Astrocyte (in vitro differentiated cells and primary cell): ENCODE data around the gene MTMR12. TPM values are rescaled to one million over a fixed set of nuclear protein-coding genes. Genes with fewer than 3 reads are reported as not detected.

ENCODE experiments used
- DNase-seq: peaks from one replicate; pipeline ENCODE4 v3.0.0-alpha.2; 2010; ENCODE audit warnings: low read depth
- FAIRE-seq: peaks from 2 replicates; lab custom pipeline; 2011; peaks lifted over from hg19 to GRCh38; lab: Jason Lieb, UNC
- H2AFZ ChIP-seq: 2 replicates; pipeline ENCODE4 v1.6.0; 2012; ENCODE audit warnings: low read depth, low read length, inconsistent platforms
- H3K27ac ChIP-seq: 2 replicates; pipeline ENCODE4 v1.5.1; 2011; ENCODE audit warnings: low read depth, low read length, inconsistent platforms
- H3K27me3 ChIP-seq: 2 replicates; pipeline ENCODE4 v1.6.0; 2011; ENCODE audit warnings: low read length, inconsistent platforms; ENCODE audit not compliant: insufficient read depth
- H3K36me3 ChIP-seq: 2 replicates; pipeline ENCODE4 v1.5.1; 2011; ENCODE audit warnings: low read length, inconsistent platforms; ENCODE audit not compliant: insufficient read depth
- H3K4me1 ChIP-seq: 2 replicates; pipeline ENCODE4 v1.5.1; 2011; ENCODE audit warnings: low read length, inconsistent platforms; ENCODE audit not compliant: insufficient read depth
- H3K4me2 ChIP-seq: 2 replicates; pipeline ENCODE4 v1.6.0; 2012; ENCODE audit warnings: low read length, inconsistent platforms
- H3K4me3 ChIP-seq: 2 replicates; pipeline ENCODE4 v1.5.1; 2011; ENCODE audit warnings: low read depth, mild to moderate bottlenecking, low read length, inconsistent platforms; ENCODE audit not compliant: insufficient read depth
- H3K79me2 ChIP-seq: 2 replicates; pipeline ENCODE4 v1.6.0; 2012; ENCODE audit warnings: mild to moderate bottlenecking, low read length, inconsistent platforms; ENCODE audit not compliant: insufficient read depth
- H3K9ac ChIP-seq: 2 replicates; pipeline ENCODE4 v1.6.0; 2012; ENCODE audit warnings: mild to moderate bottlenecking, low read length, inconsistent platforms
- H3K9me3 ChIP-seq: 2 replicates; pipeline ENCODE4 v1.5.1; 2012; ENCODE audit warnings: low read depth, mild to moderate bottlenecking, low read length, inconsistent platforms; ENCODE audit not compliant: insufficient read depth
- H4K20me1 ChIP-seq: 2 replicates; pipeline ENCODE4 v1.6.0; 2012; ENCODE audit warnings: low read length, inconsistent platforms; ENCODE audit not compliant: insufficient read depth
- H3K27ac Mint-ChIP-seq: one replicate; pipeline ENCODE4 v1.8.0; 2021; ENCODE audit warnings: mild to moderate bottlenecking, mixed read lengths; ENCODE audit not compliant: unreplicated experiment
- H3K27me3 Mint-ChIP-seq: one replicate; pipeline ENCODE4 v1.8.0; 2021; ENCODE audit warnings: low read depth, mixed read lengths; ENCODE audit not compliant: unreplicated experiment
- H3K36me3 Mint-ChIP-seq: one replicate; pipeline ENCODE4 v1.8.0; 2021; ENCODE audit warnings: low read depth, mixed read lengths; ENCODE audit not compliant: unreplicated experiment
- H3K4me1 Mint-ChIP-seq: one replicate; pipeline ENCODE4 v1.8.0; 2021; ENCODE audit warnings: low read depth, mixed read lengths; ENCODE audit not compliant: unreplicated experiment
- H3K4me3 Mint-ChIP-seq: one replicate; pipeline ENCODE4 v1.8.0; 2021; ENCODE audit warnings: mild to moderate bottlenecking, moderate library complexity, mixed read lengths; ENCODE audit not compliant: unreplicated experiment
- H3K9me3 Mint-ChIP-seq: one replicate; pipeline ENCODE4 v1.8.0; 2021; ENCODE audit warnings: mild to moderate bottlenecking, mixed read lengths; ENCODE audit not compliant: unreplicated experiment
- EZH2 ChIP-seq: IDR thresholded peaks from 2 replicates; pipeline ENCODE4 v1.6.1; 2012; ENCODE audit warnings: mild to moderate bottlenecking, low read length, inconsistent platforms; ENCODE audit not compliant: insufficient read depth
- total RNA-seq: library from RNA; stranded (reverse); gene quantifications from 2 replicates; pipeline ENCODE4 v1.2.1, GENCODE V29; 2021
- TF ChIP-seq, protein P1 (sequence below): IDR thresholded peaks from 2 replicates; pipeline ENCODE4 v1.5.1; 2011; ENCODE audit warnings: low read depth, mild to moderate bottlenecking, inconsistent platforms, low read length, moderate library complexity; ENCODE audit not compliant: insufficient read depth

The MTMR12 gene
- total RNA-seq, 1 donor from 2014 or later = 23.1 TPM

DNA sequence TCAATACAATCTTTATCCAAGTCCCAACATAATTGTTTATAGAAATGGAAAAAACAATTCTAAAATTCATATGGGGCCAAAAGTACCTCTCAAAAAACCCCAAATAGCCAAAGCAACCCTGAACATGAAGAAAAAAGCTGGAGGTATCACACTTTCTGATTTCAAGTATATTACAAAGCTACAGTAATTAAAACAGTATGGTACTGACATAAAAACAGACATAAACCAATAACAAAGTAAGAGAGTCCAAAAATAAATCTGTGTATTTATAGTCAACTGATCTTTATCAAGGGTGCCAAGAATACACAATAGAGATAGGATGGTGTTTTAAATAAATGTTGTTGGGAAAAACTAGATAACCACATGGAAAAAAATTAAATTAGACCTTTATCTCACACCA is 125.1 kb downstream of the MTMR12 start:
- H3K4me1 ChIP-seq = no peaks in the 10 kb centered on the region
- H3K9me3 Mint-ChIP-seq = peaks cover 4% of the 10 kb centered on the region
- no peak overlapping the region for H3K27ac Mint-ChIP-seq
- H4K20me1 ChIP-seq = no peaks in the 10 kb centered on the region
- no peaks in the 10 kb centered on the region for H3K9me3 ChIP-seq
- H3K79me2 ChIP-seq = no peaks in the 10 kb centered on the region
- H2AFZ ChIP-seq = no peak overlapping the region
- no peaks in the 10 kb centered on the region for H3K27me3 Mint-ChIP-seq
- DNase-seq (no peak), FAIRE-seq (no peak)
- no peaks in the 10 kb centered on the region for H3K36me3 ChIP-seq
- no peak for TF ChIP-seq EZH2
- TF ChIP-seq, protein P1, sequence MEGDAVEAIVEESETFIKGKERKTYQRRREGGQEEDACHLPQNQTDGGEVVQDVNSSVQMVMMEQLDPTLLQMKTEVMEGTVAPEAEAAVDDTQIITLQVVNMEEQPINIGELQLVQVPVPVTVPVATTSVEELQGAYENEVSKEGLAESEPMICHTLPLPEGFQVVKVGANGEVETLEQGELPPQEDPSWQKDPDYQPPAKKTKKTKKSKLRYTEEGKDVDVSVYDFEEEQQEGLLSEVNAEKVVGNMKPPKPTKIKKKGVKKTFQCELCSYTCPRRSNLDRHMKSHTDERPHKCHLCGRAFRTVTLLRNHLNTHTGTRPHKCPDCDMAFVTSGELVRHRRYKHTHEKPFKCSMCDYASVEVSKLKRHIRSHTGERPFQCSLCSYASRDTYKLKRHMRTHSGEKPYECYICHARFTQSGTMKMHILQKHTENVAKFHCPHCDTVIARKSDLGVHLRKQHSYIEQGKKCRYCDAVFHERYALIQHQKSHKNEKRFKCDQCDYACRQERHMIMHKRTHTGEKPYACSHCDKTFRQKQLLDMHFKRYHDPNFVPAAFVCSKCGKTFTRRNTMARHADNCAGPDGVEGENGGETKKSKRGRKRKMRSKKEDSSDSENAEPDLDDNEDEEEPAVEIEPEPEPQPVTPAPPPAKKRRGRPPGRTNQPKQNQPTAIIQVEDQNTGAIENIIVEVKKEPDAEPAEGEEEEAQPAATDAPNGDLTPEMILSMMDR = no peak
- H3K9ac ChIP-seq = no peak overlapping the region
- no peak overlapping the region for H3K4me3 Mint-ChIP-seq
- no peaks in the 10 kb centered on the region for H3K36me3 Mint-ChIP-seq
- H3K27me3 ChIP-seq = no peaks in the 10 kb centered on the region
- H3K4me1 Mint-ChIP-seq = no peaks in the 10 kb centered on the region
- H3K27ac ChIP-seq = no peak overlapping the region
- H3K4me3 ChIP-seq = no peak overlapping the region
- H3K4me2 ChIP-seq = no peak overlapping the region

GRCh38 chr5:32182463-32183063 is 130.2 kb downstream of the MTMR12 start:
- Histone ChIP-seq H3K79me2 (no peaks in the 10 kb centered on the region), H2AFZ (no peak overlapping the region), H3K27me3 (no peaks in the 10 kb centered on the region), H3K4me1 (no peaks in the 10 kb centered on the region), H3K4me3 (no peak overlapping the region), H3K9ac (no peak overlapping the region), H3K36me3 (no peaks in the 10 kb centered on the region), H3K4me2 (no peak overlapping the region), H4K20me1 (no peaks in the 10 kb centered on the region), H3K9me3 (no peaks in the 10 kb centered on the region), H3K27ac (no peak overlapping the region)
- Mint-ChIP-seq H3K27ac (no peak overlapping the region), H3K9me3 (peaks cover under 1% of the 10 kb centered on the region), H3K27me3 (no peaks in the 10 kb centered on the region), H3K4me3 (no peak overlapping the region), H3K4me1 (peaks cover 2% of the 10 kb centered on the region), H3K36me3 (peaks cover 2% of the 10 kb centered on the region)
- FAIRE-seq (no peak), DNase-seq (no peak)
- TF ChIP-seq, protein P1 = no peak
- no peak for TF ChIP-seq EZH2

Other genes starting within 250 kb of the MTMR12 start
- gene GOLPH3, start 138.6 kb downstream of the MTMR12 start, total RNA-seq = 114 and 124 TPM in 2 replicates
- gene ZFR, start 131.8 kb upstream of the MTMR12 start, total RNA-seq = 65.8 and 68.4 TPM in 2 replicates